Ascending aorta (tissue), 2 donors: ENCODE data around the gene AASS. TPM values are rescaled to one million over a fixed set of nuclear protein-coding genes. Genes with fewer than 3 reads are reported as not detected.

ENCODE experiments used
- DNase-seq, 2 donors: peaks; one replicate each; pipeline ENCODE4 v3.0.0-alpha.2; 2019; ENCODE audit warnings: low spot score in 2 of 2
- H3K27ac ChIP-seq, 2 donors: fragments of 200-600 bp; sonication (generic); one replicate each; pipeline ENCODE4 v1.5.1; 2016 to 2017; ENCODE audit warnings: mild to moderate bottlenecking in 1 of 2
- H3K27me3 ChIP-seq: fragments of 200-600 bp; sonication (generic); one replicate; pipeline ENCODE4 v1.5.1; 2017
- H3K36me3 ChIP-seq, 2 donors: fragments of 200-600 bp; sonication (generic); one replicate each; pipeline ENCODE4 v1.5.1; 2016
- H3K4me1 ChIP-seq, 2 donors: fragments of 200-600 bp; sonication (generic); one replicate each; pipeline ENCODE4 v1.5.1; 2016 to 2017; ENCODE audit warnings: mild to moderate bottlenecking in 1 of 2
- H3K4me3 ChIP-seq, 2 donors: fragments of 200-600 bp; sonication (generic); one replicate each; pipeline ENCODE4 v1.5.1; 2016 to 2017; ENCODE audit warnings: mild to moderate bottlenecking in 1 of 2
- H3K9me3 ChIP-seq, 2 donors: fragments of 200-600 bp; sonication (generic); one replicate each; pipeline ENCODE4 v1.5.1; 2016
- intact Hi-C: fragments of 100-400 bp; cut with DNase I; formaldehyde crosslinking; loops from one replicate; pipeline ENCODE4 v1.15.1; 2023
- total RNA-seq: library from RNA; depleted of rRNA; stranded (reverse); fragments of >200 nt; gene quantifications from one replicate; pipeline ENCODE4 v1.1.0, GENCODE V29; 2016
- TF ChIP-seq, protein P1 (sequence below), 3 experiments: fragments of 200-600 bp in 2 of 3; fragments of 450-650 bp in 1 of 3; sonication (generic) in 2 of 3; IDR thresholded peaks; one replicate each; pipeline ENCODE4 v1.5.1; 2016 to 2019; ENCODE audit warnings: antibody characterized with exemption in 3 of 3, mild to moderate bottlenecking in 1 of 3, moderate library complexity in 1 of 3

The AASS gene
- total RNA-seq, 1 donor from 2014 or later = 34.3 TPM

DNA sequence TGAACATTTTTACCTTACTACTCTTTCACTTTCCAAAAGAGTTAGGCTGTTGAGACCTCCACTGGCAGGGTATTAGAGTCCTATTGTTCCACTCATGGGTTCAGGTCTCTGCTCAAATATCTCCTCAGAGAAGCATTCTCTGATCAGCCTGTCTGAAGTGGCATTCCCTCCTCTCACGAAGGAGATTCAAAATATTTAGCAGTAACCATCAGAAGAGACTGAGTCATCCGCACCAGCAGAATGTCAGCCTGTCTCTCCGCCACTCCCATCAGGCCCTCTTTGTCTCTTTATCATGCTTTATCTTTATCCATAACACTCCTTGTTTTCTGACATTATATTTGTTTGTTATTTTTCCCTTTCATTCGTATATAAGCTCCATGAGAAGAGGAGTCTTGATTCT, 79.1 kb downstream of the AASS start:
- no peaks in the 10 kb centered on the region for H3K27me3 ChIP-seq
- no peaks in the 10 kb centered on the region for H3K9me3 ChIP-seq
- DNase-seq = no peak
- H3K4me1 ChIP-seq = no peaks in the 10 kb centered on the region
- H3K4me3 ChIP-seq = no peak overlapping the region
- TF ChIP-seq, protein P1, sequence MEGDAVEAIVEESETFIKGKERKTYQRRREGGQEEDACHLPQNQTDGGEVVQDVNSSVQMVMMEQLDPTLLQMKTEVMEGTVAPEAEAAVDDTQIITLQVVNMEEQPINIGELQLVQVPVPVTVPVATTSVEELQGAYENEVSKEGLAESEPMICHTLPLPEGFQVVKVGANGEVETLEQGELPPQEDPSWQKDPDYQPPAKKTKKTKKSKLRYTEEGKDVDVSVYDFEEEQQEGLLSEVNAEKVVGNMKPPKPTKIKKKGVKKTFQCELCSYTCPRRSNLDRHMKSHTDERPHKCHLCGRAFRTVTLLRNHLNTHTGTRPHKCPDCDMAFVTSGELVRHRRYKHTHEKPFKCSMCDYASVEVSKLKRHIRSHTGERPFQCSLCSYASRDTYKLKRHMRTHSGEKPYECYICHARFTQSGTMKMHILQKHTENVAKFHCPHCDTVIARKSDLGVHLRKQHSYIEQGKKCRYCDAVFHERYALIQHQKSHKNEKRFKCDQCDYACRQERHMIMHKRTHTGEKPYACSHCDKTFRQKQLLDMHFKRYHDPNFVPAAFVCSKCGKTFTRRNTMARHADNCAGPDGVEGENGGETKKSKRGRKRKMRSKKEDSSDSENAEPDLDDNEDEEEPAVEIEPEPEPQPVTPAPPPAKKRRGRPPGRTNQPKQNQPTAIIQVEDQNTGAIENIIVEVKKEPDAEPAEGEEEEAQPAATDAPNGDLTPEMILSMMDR (IDR thresholded peaks at IDR 0.05) = no peak
- intact Hi-C loops = no loop called here
- H3K27ac ChIP-seq = no peak overlapping the region
- no peaks in the 10 kb centered on the region for H3K36me3 ChIP-seq

DNA sequence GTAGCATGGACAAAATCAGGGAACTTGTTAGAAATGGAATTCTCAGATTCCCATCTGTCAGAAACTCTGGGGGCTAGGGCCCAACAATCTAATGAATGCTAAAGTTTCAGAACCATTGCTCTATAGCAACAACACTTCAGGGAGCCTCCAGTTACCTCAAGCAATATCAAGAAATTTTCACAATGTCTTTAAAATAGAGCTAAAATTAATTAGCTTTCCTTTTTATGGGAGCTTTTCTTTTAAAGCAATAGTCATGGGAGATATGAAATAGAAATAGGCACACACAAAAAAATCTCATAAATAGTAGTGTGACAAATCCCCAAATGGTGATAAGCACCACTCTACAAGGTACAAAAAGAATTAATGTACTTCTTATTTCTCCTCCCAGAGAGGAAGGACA, 80.9 kb downstream of the AASS start:
- no peaks in the 10 kb centered on the region for H3K9me3 ChIP-seq
- H3K4me3 ChIP-seq = no peak overlapping the region
- H3K4me1 ChIP-seq = no peaks in the 10 kb centered on the region
- no peak for DNase-seq
- H3K27ac ChIP-seq = no peak overlapping the region
- H3K27me3 ChIP-seq = no peaks in the 10 kb centered on the region
- H3K36me3 ChIP-seq = no peaks in the 10 kb centered on the region
- TF ChIP-seq, protein P1 (IDR thresholded peaks at IDR 0.05) = no peak
- intact Hi-C loops = no loop called here

DNA sequence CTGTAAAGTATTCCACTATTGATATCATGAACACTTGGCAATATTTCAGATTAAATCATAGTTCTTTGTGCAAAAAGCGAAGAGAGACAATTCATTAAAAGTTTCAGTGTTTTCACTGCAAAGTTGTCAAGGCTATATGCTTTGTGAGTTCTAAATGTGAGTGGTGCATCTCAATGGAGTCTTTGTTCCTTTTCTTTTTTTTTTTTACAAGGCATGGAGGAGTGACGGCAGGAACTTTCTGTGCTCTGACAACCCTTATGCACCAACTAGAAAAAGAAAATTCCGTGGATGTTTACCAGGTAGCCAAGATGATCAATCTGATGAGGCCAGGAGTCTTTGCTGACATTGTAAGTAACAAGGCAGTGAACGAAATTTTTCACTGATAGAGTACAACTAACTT, 84.5 kb downstream of the AASS start:
- TF ChIP-seq, protein P1 (IDR thresholded peaks at IDR 0.05) = no peak
- intact Hi-C loops = no loop called here
- H3K27me3 ChIP-seq = no peaks in the 10 kb centered on the region

DNA sequence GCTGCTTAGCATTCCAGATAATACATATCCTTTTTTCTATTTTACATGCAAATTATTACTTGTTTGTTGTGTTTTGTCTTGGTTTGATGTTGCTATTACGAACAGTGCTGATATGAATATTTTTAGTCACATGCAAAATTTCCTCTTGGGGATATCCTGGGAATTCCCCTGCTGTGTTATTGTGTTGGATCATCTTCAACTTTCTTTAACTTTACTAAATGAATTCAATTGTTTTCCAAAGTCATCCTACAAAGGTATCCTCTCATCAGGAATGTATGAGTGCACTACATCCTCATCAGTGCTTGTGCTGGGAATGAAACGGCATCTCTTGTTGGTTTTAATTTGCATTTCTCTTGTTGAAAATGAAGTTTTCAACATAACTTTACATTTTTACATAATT, 87.1 kb downstream of the AASS start:
- DNase-seq = no peak
- H3K9me3 ChIP-seq = no peaks in the 10 kb centered on the region
- no peaks in the 10 kb centered on the region for H3K36me3 ChIP-seq
- H3K4me3 ChIP-seq = no peak overlapping the region
- no peak overlapping the region for H3K27ac ChIP-seq
- TF ChIP-seq, protein P1 (IDR thresholded peaks at IDR 0.05) = no peak
- H3K4me1 ChIP-seq = no peaks in the 10 kb centered on the region
- intact Hi-C loops = no loop called here
- H3K27me3 ChIP-seq = no peaks in the 10 kb centered on the region

More for the DNA sequence above, 84.5 kb downstream of the AASS start:
- Histone ChIP-seq H3K27ac (no peak overlapping the region), H3K4me1 (no peaks in the 10 kb centered on the region), H3K36me3 (no peaks in the 10 kb centered on the region), H3K4me3 (no peak overlapping the region), H3K9me3 (no peaks in the 10 kb centered on the region)
- no peak for DNase-seq

DNA sequence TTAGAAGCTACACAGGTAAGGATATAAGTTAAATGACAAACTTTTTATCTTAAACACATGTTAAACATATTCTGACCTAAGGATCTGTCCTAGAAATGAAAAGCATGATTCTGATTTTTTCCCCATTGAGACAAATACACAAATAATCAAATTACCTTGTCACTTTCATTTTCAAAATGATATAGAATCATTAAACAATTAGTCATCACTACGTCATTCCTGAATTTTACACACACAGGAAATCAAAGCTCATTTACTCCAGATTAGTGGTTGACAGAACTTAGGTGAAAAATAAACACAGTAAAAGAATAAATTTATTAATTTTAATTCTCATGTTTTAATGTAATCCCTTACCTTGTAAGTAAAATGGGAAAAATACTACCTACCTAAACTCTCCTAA, 89.0 kb downstream of the AASS start:
- no peak overlapping the region for H3K4me3 ChIP-seq
- no peak overlapping the region for H3K27ac ChIP-seq
- no peaks in the 10 kb centered on the region for H3K4me1 ChIP-seq
- intact Hi-C loops = no loop called here
- H3K9me3 ChIP-seq = no peaks in the 10 kb centered on the region
- no peaks in the 10 kb centered on the region for H3K27me3 ChIP-seq
- H3K36me3 ChIP-seq = no peaks in the 10 kb centered on the region
- TF ChIP-seq, protein P1 (IDR thresholded peaks at IDR 0.05) = no peak
- no peak for DNase-seq

DNA sequence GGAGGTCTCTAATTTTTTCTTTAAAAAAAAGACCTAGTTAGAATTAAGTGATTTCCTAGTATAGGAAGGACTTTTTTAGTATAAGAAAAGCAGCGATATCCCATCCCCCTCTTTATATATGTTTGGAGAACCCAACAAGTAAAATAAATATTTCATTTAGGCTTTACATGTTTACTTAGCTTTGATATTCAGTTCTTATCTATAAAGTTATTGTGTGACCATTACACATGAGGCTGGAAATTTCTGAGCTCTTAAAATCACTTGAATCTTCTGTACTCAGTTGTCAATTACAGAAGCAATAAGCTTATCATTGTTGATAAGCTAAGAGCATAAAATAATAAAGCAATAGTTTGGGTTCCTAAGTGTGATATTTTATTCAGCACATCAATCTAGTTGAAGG, 89.7 kb downstream of the AASS start:
- Histone ChIP-seq H3K9me3 (no peaks in the 10 kb centered on the region), H3K4me1 (no peaks in the 10 kb centered on the region), H3K27me3 (no peaks in the 10 kb centered on the region), H3K27ac (no peak overlapping the region), H3K36me3 (no peaks in the 10 kb centered on the region), H3K4me3 (no peak overlapping the region)
- TF ChIP-seq, protein P1 (IDR thresholded peaks at IDR 0.05) = no peak
- intact Hi-C loops = no loop called here
- DNase-seq = no peak
